PC-3 (cell line): ENCODE results near the gene CASP2.

Experiments
- EZH2phosphoT487 ChIP-seq: fragments of 300-600 bp; sonication (generic); IDR thresholded peaks from 2 replicates; pipeline ENCODE4 v1.6.1; 2018; ENCODE audit warnings: mild to moderate bottlenecking, antibody characterized with exemption, low read length, borderline replicate concordance
- TF ChIP-seq, protein P1 (sequence below): fragments of 300-600 bp; sonication (generic); conservative IDR thresholded peaks from 2 replicates; pipeline ENCODE4 v1.5.1; 2017; ENCODE audit warnings: antibody characterized with exemption, low read depth, mild to moderate bottlenecking, low read length

DNA sequence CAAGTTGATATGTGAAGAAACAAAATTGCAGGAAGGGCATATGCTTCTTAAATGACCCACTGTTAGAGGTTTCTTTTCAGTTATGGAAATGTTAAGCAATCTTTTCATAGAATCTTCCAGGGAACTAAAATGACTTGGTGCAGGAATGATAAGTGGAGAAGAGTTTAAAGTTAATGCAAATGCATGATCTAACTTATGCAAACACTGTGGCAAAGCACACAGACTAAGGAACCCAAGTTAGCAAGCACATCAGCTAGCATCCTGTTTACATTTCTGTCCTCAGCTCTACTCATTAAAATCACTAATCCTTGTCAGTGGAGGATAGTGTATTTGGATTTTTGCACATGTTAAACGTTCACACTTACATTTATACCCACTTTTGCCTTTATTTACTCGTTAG is 37.1 kb downstream of the CASP2 start:
- TF ChIP-seq EZH2phosphoT487, result no peak
- TF ChIP-seq, protein P1, sequence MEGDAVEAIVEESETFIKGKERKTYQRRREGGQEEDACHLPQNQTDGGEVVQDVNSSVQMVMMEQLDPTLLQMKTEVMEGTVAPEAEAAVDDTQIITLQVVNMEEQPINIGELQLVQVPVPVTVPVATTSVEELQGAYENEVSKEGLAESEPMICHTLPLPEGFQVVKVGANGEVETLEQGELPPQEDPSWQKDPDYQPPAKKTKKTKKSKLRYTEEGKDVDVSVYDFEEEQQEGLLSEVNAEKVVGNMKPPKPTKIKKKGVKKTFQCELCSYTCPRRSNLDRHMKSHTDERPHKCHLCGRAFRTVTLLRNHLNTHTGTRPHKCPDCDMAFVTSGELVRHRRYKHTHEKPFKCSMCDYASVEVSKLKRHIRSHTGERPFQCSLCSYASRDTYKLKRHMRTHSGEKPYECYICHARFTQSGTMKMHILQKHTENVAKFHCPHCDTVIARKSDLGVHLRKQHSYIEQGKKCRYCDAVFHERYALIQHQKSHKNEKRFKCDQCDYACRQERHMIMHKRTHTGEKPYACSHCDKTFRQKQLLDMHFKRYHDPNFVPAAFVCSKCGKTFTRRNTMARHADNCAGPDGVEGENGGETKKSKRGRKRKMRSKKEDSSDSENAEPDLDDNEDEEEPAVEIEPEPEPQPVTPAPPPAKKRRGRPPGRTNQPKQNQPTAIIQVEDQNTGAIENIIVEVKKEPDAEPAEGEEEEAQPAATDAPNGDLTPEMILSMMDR, result no peak
